Stimulated activated CD8-positive, alpha-beta memory T cell treated with anti-CD3 and anti-CD28 coated beads, Interleukin-4, amount 100 ng/mL, for 24 hours (primary cell): Measurements from ENCODE around the gene LMF2.
"Not testable (repeated sequence)": the region's sequence is repeated elsewhere in the genome, so short reads cannot be mapped to it uniquely, and the experiment has no call there.

Experiments used
- DNase-seq: peaks from one replicate; pipeline ENCODE4 v3.0.0-alpha.2; 2020; ENCODE audit warnings: low read depth

LMF2 gene

GRCh38 chr22:50507421-50507990 is at the start of gene LMF2:
LMF2 (minus strand) TSS chr22:50507702; CDS start chr22:50507675, 27 bp downstream.
- DNase-seq, result peak; percentile 87

GRCh38 chr22:50556703-50557102 is 49.2 kb upstream of the LMF2 start:
- DNase-seq, result no peak

GRCh38 chr22:50553310-50553709 is 45.8 kb upstream of the LMF2 start:
- no peak for DNase-seq

- no peak for DNase-seq
These were observed 43.8 kb upstream of the LMF2 start for GRCh38 chr22:50551160-50551752.

GRCh38 chr22:50550395-50550794 is 42.9 kb upstream of the LMF2 start:
- no peak for DNase-seq

- no peak for DNase-seq
These were observed 41.7 kb upstream of the LMF2 start for GRCh38 chr22:50548921-50549790.

- no peak for DNase-seq
These were observed 40.8 kb upstream of the LMF2 start for GRCh38 chr22:50548040-50548920.

GRCh38 chr22:50547263-50547985 is 39.9 kb upstream of the LMF2 start:
- no peak for DNase-seq

GRCh38 chr22:50546326-50547262 is 39.1 kb upstream of the LMF2 start:
- DNase-seq, result no peak

- no peak for DNase-seq
These were observed 38.2 kb upstream of the LMF2 start, which contains the start of gene KLHDC7B for GRCh38 chr22:50545522-50546325. KLHDC7B (plus strand) TSS chr22:50545899; CDS start chr22:50546244, 345 bp downstream.

- no peak for DNase-seq
These were observed 37.3 kb upstream of the LMF2 start for GRCh38 chr22:50544746-50545253.

GRCh38 chr22:50544078-50544745 is 36.7 kb upstream of the LMF2 start:
- peak; percentile 77 for DNase-seq

GRCh38 chr22:50542416-50542927 is 35.0 kb upstream of the LMF2 start:
- DNase-seq, result no peak

GRCh38 chr22:50541667-50542026 is 34.1 kb upstream of the LMF2 start:
- not testable (repeated sequence) for DNase-seq

GRCh38 chr22:50540381-50540780 is 32.9 kb upstream of the LMF2 start:
- DNase-seq, result no peak

- DNase-seq, result no peak
These were observed 30.3 kb upstream of the LMF2 start for GRCh38 chr22:50537765-50538164.

- no peak for DNase-seq
These were observed 28.7 kb upstream of the LMF2 start for GRCh38 chr22:50536226-50536625.

GRCh38 chr22:50535113-50535512 is 27.6 kb upstream of the LMF2 start:
- no peak for DNase-seq
